NCI-H1048 (cell line): ENCODE measurements around the gene SERPINB5.
"Not testable (repeated sequence)": the region's sequence is repeated elsewhere in the genome, so short reads cannot be mapped to it uniquely, and the experiment has no call there.

Source experiments
- DNase-seq: peaks from one replicate; lab custom pipeline; 2025; lab: John Stamatoyannopoulos, UW

SERPINB5 gene

GRCh38 chr18:63476668-63477067 lies at the start of gene SERPINB5:
Gene SERPINB5, plus strand, starts transcription at chr18:63476958. Its CDS starts 7,471 bp downstream, at chr18:63484429.
- no peak for DNase-seq

- no peak for DNase-seq
These were observed 49.2 kb upstream of the SERPINB5 start for GRCh38 chr18:63427558-63427957.

- no peak for DNase-seq
These were observed 46.2 kb upstream of the SERPINB5 start for GRCh38 chr18:63430526-63430925.

GRCh38 chr18:63431180-63431579 lies 45.6 kb upstream of the SERPINB5 start:
- no peak for DNase-seq

GRCh38 chr18:63433334-63433866 lies 43.4 kb upstream of the SERPINB5 start:
- DNase-seq: no peak

- no peak for DNase-seq
These were observed 38.6 kb upstream of the SERPINB5 start for GRCh38 chr18:63438181-63438580.

GRCh38 chr18:63439334-63439733 lies 37.4 kb upstream of the SERPINB5 start:
- DNase-seq: peak; percentile 4

GRCh38 chr18:63440219-63440618 lies 36.5 kb upstream of the SERPINB5 start:
- DNase-seq: no peak

GRCh38 chr18:63440881-63441280 lies 35.9 kb upstream of the SERPINB5 start:
- no peak for DNase-seq

GRCh38 chr18:63443829-63444228 lies 32.9 kb upstream of the SERPINB5 start:
- no peak for DNase-seq

GRCh38 chr18:63444580-63444979 lies 32.2 kb upstream of the SERPINB5 start:
- DNase-seq: no peak

- no peak for DNase-seq
These were observed 31.7 kb upstream of the SERPINB5 start for GRCh38 chr18:63445037-63445436.

GRCh38 chr18:63446266-63446665 lies 30.5 kb upstream of the SERPINB5 start:
- DNase-seq: no peak

GRCh38 chr18:63447066-63447465 lies 29.7 kb upstream of the SERPINB5 start:
- DNase-seq: no peak

GRCh38 chr18:63449426-63449825 lies 27.3 kb upstream of the SERPINB5 start:
- DNase-seq: no peak

GRCh38 chr18:63451799-63452660 lies 24.7 kb upstream of the SERPINB5 start:
- DNase-seq: no peak

GRCh38 chr18:63452751-63453150 lies 24.0 kb upstream of the SERPINB5 start:
- not testable (repeated sequence) for DNase-seq

- DNase-seq: no peak
These were observed 22.3 kb upstream of the SERPINB5 start for GRCh38 chr18:63454497-63454896.

- no peak for DNase-seq
These were observed 18.8 kb upstream of the SERPINB5 start for GRCh38 chr18:63457977-63458376.

- DNase-seq: no peak
These were observed 16.3 kb upstream of the SERPINB5 start for GRCh38 chr18:63460414-63460813.

GRCh38 chr18:63464434-63464833 lies 12.3 kb upstream of the SERPINB5 start:
- no peak for DNase-seq

- DNase-seq: no peak
These were observed 11.7 kb upstream of the SERPINB5 start for GRCh38 chr18:63465059-63465458.

- no peak for DNase-seq
These were observed 9.1 kb upstream of the SERPINB5 start for GRCh38 chr18:63467699-63468098.

GRCh38 chr18:63468575-63468974 lies 8.2 kb upstream of the SERPINB5 start:
- no peak for DNase-seq
